ENCODE measurements around the gene ZNF883.
"Not testable (repeated sequence)": the region's sequence is repeated elsewhere in the genome, so short reads cannot be mapped to it uniquely, and the experiment has no call there.

The ZNF883 gene

GRCh38 chr9:113011911-113012381, at the start of gene ZNF883:
Gene ZNF883, minus strand, starts transcription at chr9:113012192.
- peak; percentile 57 for DNase-seq

DNA sequence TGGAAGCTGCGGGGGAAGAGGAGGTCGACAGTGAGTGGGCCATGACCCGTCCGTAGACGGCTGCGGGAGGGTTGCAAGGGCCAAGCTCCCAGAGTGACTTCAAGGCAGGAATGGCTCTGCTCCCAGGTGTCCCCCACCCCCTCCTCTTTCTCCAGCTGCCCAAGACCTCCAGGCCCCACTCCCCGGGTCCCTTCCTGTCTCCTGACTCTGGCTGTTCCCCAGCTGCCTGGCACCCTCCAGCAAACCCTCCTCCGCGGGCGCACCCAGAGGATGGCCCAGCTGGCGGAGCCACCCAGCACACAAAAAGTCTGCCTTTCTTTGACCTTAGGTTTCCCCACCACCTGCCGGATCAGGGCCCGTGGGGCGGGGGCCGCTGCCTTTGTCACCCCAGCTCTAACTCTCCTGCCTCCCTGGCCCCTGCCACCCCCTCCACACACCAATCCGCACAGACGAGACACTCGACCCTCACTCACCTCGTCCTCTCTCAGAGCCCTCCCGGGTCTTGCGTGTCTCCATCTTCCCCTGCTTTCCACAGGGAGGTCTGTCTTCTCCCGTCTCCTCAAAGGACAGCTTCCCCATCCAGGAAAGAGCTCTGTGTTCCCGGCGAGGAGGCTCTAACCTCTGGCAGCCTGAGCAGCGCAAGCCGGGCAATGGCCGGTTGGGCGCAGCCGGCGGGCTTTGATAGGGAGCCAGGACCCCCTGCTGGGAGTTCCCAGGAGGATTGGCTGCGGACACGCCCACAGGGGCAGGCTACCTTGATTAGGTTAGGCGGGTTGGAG, 49.3 kb upstream of the ZNF883 start:
- DNase-seq: not testable (repeated sequence)

GRCh38 chr9:113059581-113060284, 47.7 kb upstream of the ZNF883 start:
- DNase-seq: not testable (repeated sequence)

GRCh38 chr9:113057193-113057592, 45.2 kb upstream of the ZNF883 start:
- no peak for DNase-seq

DNA sequence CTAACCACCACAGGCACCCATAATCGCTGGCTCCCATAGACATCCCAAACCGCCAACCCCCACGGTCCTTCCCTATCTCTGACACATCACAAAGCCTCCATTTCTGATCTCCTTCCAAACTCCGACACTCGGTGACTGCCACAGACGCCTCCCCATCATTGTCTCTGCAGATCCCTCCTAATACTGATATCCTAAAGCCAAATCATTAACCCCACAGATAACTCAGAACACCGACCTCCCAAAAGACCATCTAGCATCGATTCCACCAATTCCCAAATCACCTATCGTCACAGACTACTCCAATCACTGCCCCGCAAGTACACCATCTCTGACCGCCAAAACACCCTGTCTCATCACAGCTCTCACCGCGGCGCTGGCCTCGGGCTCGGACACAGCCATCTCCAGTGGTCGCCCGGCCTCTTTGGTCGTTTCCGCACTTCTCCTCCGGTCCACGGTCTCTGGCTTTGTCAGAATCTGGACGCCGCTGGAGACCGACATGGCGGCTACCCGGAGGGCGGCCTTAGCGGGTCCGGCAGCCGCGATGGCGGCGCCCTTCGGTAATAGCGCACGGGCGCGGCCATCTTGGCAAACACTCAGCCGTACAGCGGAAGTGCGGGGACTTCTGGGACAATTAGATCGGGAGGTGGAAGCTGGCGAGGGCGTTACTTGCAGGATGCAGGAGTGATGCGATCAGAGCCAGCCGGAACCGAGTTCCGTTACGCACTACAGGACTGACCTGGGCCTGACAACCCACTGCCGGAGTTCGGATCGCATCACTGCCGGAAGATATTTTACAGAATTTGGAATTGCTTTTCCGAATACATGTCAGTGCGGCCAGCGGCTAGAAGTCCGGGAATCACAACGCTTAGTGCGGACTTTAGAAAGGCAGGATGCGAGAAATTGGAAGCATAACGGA, 44.5 kb upstream of the ZNF883 start, which contains the start of gene ZFP37:
Gene ZFP37 (minus strand): TSS at position 534 of the 916 bp plus-strand sequence. CDS start 36 bp downstream, at position 498.
- DNase-seq: peak; percentile 93

- no peak for DNase-seq
These were observed 31.1 kb upstream of the ZNF883 start for GRCh38 chr9:113042884-113043657.

DNA sequence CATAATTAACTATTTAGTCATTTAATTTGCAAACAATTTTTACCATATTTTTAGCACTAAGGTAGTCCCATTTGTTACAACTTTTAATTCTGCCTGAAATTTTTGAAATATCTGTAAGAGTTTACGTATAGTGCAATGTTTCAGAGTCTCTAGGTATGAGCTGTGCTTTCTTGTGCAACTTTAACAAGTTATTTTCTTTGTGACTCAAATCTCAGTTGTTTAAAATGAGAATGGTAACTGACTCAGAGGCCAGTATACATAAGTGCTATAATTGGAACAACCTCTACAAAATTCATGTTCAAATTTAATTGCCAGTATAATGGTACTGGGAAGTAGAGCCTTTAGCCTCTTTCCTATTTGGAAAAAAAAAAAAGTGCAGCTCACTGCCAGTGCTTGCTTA, 14.2 kb upstream of the ZNF883 start:
- DNase-seq: no peak

- DNase-seq: no peak
These were observed 6.3 kb upstream of the ZNF883 start for GRCh38 chr9:113018247-113018646.

DNA sequence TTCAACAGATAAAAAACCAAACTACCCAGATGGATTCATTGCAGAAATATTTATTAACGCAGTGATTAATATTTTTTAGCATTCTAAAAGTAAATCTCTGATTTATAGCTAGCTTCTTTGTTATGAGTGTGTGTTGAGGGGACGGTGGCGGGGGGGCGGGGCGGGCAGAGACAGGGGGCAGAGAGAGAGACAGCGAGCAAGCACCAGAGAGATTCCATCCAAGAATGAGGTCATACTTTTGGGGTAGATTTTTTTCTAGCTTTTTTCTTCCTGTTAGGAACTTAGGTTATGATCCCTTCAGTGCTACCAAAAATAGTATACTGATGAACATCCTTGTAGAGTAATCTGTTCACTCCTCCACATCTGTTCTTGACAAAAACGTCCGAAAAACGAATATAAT, 500 bp upstream of the ZNF883 start:
- no peak for DNase-seq

GRCh38 chr9:113005777-113006176, 6.2 kb downstream of the ZNF883 start:
- no peak for DNase-seq

GRCh38 chr9:112997236-112997941, 14.6 kb downstream of the ZNF883 start:
- DNase-seq: no peak

- no peak for DNase-seq
These were observed 40.6 kb downstream of the ZNF883 start for GRCh38 chr9:112971415-112971814.

DNA sequence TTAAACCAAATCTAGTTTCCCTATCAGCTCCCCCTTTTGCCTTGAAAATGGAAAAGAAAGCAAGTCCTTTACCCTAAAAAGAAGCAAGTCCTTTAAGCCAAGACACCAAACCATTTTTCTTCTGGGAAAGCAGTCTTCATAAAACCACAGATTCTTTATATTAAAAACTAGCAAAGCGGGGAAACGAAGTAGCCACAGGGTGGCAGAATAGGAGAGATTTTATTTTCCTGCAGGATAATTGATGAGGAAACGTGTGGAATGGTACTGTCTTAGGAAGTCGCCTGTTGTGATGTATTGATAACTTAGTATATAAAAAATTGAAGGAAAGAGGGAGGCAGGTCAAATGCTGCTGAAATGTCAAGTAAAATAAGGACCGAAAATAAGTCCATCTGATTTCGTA, 41.1 kb downstream of the ZNF883 start:
- no peak for DNase-seq

DNA sequence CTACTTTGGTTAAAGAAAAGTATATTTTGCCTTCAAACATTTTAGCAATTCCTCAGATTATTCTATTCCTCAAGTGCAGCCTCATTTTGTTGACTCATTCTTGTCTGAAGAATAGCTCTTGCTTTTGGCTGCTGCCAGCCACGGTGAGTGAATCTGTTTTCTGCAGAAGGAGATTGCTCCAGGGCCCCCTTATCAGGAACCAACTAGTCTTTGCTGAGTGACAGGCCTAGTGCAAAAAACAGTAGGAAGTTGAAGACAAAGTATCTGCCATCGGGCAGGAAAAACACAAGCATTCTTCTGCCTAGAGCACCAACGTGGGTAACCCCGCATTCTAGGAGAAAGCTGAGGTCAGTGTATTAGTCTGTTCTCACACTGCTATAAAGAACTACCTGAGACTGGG, 42.3 kb downstream of the ZNF883 start:
- no peak for DNase-seq

- no peak for DNase-seq
These were observed 56.4 kb downstream of the ZNF883 start for GRCh38 chr9:112955550-112955949.

GRCh38 chr9:112945620-112946208, 66.3 kb downstream of the ZNF883 start:
- DNase-seq: no peak

DNA sequence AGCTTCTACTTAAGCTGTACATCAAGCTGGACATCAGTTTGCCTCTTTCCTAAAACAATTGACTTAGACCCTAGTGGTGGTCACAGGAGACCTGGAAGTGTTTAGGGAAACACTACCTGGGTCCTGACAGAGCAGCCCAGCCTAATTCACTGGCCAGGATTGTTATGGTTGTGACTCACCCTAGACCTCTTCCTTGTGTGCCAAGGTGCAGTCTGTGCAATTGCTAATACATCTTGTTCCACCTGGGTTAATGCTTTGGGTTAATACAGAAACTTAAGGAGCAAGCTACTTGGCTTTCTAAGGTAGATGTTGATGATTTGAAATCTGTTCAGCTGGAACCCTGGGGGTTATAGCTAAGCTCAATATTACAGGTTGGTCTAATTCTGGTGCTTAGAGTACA, 72.6 kb downstream of the ZNF883 start:
- no peak for DNase-seq

- DNase-seq: no peak
These were observed 78.3 kb downstream of the ZNF883 start for GRCh38 chr9:112933696-112934095.

DNA sequence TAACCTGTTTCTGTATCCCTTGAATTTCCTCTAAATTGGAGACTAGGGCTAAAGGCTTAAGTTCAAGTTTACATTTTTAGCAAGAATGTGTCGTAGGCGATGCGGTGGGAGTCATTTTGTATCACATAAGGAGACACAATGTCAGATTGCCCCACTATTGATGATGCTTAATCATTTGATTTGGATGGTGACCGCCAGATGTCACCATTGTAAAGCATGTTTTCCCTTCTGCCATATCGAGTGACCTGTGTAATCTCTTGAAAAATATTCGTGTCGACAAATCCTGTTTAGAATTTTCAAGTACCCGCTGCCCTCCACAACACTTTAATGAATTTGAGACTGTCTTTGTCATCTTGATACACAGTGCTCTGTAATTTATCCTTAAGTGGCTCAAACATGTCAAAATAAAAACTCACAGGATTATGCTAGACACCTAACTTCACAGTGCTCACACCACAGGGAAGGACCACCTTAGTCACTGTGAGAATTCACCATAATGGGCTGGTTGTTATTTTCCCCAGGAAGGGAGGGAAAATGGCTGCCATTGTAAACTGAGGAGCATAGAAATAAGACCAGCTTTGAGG, 86.8 kb downstream of the ZNF883 start:
- DNase-seq: peak; percentile 28

GRCh38 chr9:112921549-112921948, 90.4 kb downstream of the ZNF883 start:
- no peak for DNase-seq

DNA sequence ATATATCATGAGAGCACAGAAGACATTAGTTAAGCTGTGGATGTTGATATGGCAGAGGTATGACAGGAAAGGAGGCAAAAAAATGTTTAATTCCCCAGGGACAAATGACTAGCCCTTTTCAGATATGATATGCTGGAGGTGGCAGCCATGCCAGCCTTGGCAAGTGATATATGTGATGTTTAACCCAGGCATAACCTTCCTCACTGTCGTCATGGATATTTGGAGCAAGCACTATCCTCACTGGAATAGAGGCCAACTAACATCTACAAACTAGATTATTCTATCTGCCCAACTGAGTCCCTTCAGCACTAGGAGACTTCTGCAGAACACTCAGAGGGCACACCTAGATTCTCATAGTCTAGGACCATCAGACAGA, 94.0 kb downstream of the ZNF883 start:
- DNase-seq: no peak
